A673 (cell line): ENCODE data around the gene NOD2. TPM values are rescaled to one million over a fixed set of nuclear protein-coding genes. Genes with fewer than 3 reads are reported as not detected.

Experiments
- BruUV-seq: library from RNA; stranded (reverse); fragments of 400-500 nt; replicated peaks from 2 replicates; lab custom pipeline; 2021; lab: Mats Ljungman, UMichigan
- CTCF ChIA-PET: fragments of 300-600 bp; sonication (Branson Sonifier 250); formaldehyde crosslinking; loops from one replicate; lab custom pipeline; 2022; ENCODE audit warnings: antibody characterized with exemption; lab: Charles Lee
- POLR2A ChIA-PET: fragments of 300-600 bp; sonication (Branson Sonifier 250); formaldehyde crosslinking; loops from one replicate; lab custom pipeline; 2022; ENCODE audit warnings: antibody characterized with exemption; ENCODE audit not compliant: low non-redundant PET; lab: Charles Lee
- DNase-seq: peaks from one replicate; pipeline ENCODE4 v3.0.0-alpha.2; 2015; ENCODE audit warnings: low spot score
- H3K27ac ChIP-seq: fragments of 200-600 bp; sonication (generic); 2 replicates; pipeline ENCODE4 v1.5.1; 2016; ENCODE audit warnings: mixed run types, low read depth, mild to moderate bottlenecking, mixed read lengths, antibody characterized with exemption, low read length; ENCODE audit not compliant: poor library complexity, severe bottlenecking
- H3K27me3 ChIP-seq: fragments of 200-600 bp; sonication (generic); replicated peaks from 2 replicates; pipeline ENCODE4 v1.6.1; 2017; ENCODE audit warnings: mixed run types, low read depth, mild to moderate bottlenecking, mixed read lengths, antibody characterized with exemption, low read length; ENCODE audit not compliant: insufficient read depth, poor library complexity
- H3K36me3 ChIP-seq: fragments of 200-600 bp; sonication (generic); 2 replicates; pipeline ENCODE4 v1.6.1; 2016; ENCODE audit warnings: mixed run types, mild to moderate bottlenecking, mixed read lengths, antibody characterized with exemption, low read length; ENCODE audit not compliant: insufficient read depth, poor library complexity, severe bottlenecking
- H3K4me1 ChIP-seq: fragments of 200-600 bp; sonication (generic); 2 replicates; pipeline ENCODE4 v1.6.1; 2017; ENCODE audit warnings: mixed run types, mild to moderate bottlenecking, mixed read lengths, antibody characterized with exemption, low read length; ENCODE audit not compliant: insufficient read depth, poor library complexity, severe bottlenecking
- H3K4me3 ChIP-seq: fragments of 200-600 bp; sonication (generic); 2 replicates; pipeline ENCODE4 v1.5.1; 2016; ENCODE audit warnings: low read depth, mixed run types, mild to moderate bottlenecking, mixed read lengths, low read length; ENCODE audit not compliant: poor library complexity, severe bottlenecking
- H3K9me3 ChIP-seq: fragments of 200-600 bp; sonication (generic); 2 replicates; pipeline ENCODE4 v1.6.1; 2016; ENCODE audit warnings: mixed run types, low read depth, mild to moderate bottlenecking, mixed read lengths, antibody characterized with exemption, low read length; ENCODE audit not compliant: poor library complexity, severe bottlenecking
- EZH2 ChIP-seq: fragments of 200-600 bp; sonication (generic); IDR thresholded peaks from 2 replicates; pipeline ENCODE4 v1.6.1; 2017; ENCODE audit warnings: borderline replicate concordance, low read depth, mild to moderate bottlenecking, mixed read lengths, antibody characterized with exemption, low read length; ENCODE audit not compliant: poor library complexity, severe bottlenecking
- intact Hi-C: fragments of 100-400 bp; cut with micrococcal nuclease; formaldehyde crosslinking; loops from one replicate; pipeline ENCODE4 v1.10.0; 2022; ENCODE audit not compliant: unreplicated experiment
- total RNA-seq: library from RNA; stranded (reverse); gene quantifications from 2 replicates; pipeline ENCODE4 v1.2.3, GENCODE V29; 2021
- TF ChIP-seq, protein P1 (sequence below): fragments of 300-800, 200-600 bp; sonication (generic); conservative IDR thresholded peaks from 2 replicates; pipeline ENCODE4 v1.5.1; 2017; ENCODE audit warnings: low read depth, mild to moderate bottlenecking, antibody characterized with exemption, low read length, moderate library complexity, mixed read lengths

Gene NOD2
- total RNA-seq, 1 experiment from 2014 or later: not detected

DNA sequence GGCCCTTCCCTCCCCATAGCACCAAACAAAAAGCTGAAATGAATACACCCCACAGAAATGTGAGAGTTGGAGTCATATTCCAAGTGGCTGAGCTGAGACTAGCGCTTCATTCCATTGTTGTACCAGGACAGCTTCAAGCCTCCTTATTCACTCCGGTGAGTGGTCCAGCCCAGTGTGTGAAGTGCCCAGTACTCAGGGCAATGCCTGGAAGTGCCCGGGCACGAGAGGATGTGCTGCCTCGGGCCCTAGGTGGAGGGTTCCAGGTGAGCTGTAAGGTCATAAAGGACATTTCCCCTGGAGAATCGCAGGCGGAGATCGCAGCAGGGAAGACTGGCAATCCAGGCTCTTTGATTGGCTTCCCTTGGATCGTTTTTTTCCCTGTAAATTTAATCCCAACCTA is 43.0 kb downstream of the NOD2 start:
- Histone ChIP-seq H3K36me3 (no peaks in the 10 kb centered on the region), H3K27me3 (peaks cover 31% of the 10 kb centered on the region), H3K4me3 (no peak overlapping the region), H3K9me3 (no peaks in the 10 kb centered on the region), H3K4me1 (no peaks in the 10 kb centered on the region), H3K27ac (no peak overlapping the region)
- CTCF ChIA-PET: no interaction called here
- no peak for DNase-seq
- no TSS peak for BruUV-seq
- intact Hi-C loops: no loop called here
- no peak for TF ChIP-seq EZH2
- TF ChIP-seq, protein P1, sequence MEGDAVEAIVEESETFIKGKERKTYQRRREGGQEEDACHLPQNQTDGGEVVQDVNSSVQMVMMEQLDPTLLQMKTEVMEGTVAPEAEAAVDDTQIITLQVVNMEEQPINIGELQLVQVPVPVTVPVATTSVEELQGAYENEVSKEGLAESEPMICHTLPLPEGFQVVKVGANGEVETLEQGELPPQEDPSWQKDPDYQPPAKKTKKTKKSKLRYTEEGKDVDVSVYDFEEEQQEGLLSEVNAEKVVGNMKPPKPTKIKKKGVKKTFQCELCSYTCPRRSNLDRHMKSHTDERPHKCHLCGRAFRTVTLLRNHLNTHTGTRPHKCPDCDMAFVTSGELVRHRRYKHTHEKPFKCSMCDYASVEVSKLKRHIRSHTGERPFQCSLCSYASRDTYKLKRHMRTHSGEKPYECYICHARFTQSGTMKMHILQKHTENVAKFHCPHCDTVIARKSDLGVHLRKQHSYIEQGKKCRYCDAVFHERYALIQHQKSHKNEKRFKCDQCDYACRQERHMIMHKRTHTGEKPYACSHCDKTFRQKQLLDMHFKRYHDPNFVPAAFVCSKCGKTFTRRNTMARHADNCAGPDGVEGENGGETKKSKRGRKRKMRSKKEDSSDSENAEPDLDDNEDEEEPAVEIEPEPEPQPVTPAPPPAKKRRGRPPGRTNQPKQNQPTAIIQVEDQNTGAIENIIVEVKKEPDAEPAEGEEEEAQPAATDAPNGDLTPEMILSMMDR: no peak
- POLR2A ChIA-PET: no interaction called here

DNA sequence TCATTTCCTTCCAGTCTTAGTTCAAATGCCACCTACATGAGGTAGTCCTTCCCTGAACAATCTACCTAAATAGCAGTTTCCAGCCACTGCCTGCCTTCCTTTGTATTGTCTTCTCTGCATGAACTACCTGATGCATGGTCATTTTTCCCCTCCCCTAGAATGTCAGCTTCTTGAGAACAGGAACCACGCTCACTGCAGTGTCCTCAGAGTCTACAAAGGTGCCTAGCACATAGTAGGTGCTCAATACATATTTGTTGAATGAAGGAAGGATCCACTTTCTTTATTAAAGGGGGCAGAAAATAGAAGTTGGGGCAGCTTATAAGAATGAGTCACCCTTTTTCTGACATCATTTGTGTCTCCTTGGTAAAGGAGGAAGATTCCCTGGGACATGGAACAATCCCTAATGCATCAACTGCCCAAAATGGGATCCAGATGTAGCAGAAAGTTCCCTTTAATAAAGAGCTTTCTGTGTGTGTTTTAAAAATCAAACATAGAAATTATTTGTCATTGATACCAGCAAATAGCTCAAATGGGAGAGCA is 44.1 kb downstream of the NOD2 start:
- no peak overlapping the region for H3K27ac ChIP-seq
- H3K36me3 ChIP-seq: no peaks in the 10 kb centered on the region
- TF ChIP-seq EZH2: no peak
- TF ChIP-seq, protein P1: no peak
- no peak for DNase-seq
- ChIA-PET CTCF (no interaction called here), POLR2A (no interaction called here)
- no peaks in the 10 kb centered on the region for H3K9me3 ChIP-seq
- intact Hi-C loops: no loop called here
- no peaks in the 10 kb centered on the region for H3K4me1 ChIP-seq
- H3K27me3 ChIP-seq: peaks cover 31% of the 10 kb centered on the region
- no peak overlapping the region for H3K4me3 ChIP-seq
- BruUV-seq: no TSS peak

GRCh38 chr16:50739031-50739430 is 45.6 kb downstream of the NOD2 start:
- ChIA-PET CTCF (no interaction called here), POLR2A (no interaction called here)
- no peak overlapping the region for H3K27ac ChIP-seq
- intact Hi-C loops: no loop called here
- BruUV-seq: no TSS peak
- H3K27me3 ChIP-seq: peaks cover 31% of the 10 kb centered on the region
- no peak overlapping the region for H3K4me3 ChIP-seq
- no peaks in the 10 kb centered on the region for H3K4me1 ChIP-seq
- no peak for DNase-seq
- TF ChIP-seq, protein P1: no peak
- no peak for TF ChIP-seq EZH2
- H3K36me3 ChIP-seq: no peaks in the 10 kb centered on the region
- no peaks in the 10 kb centered on the region for H3K9me3 ChIP-seq
